Measurements from ENCODE around the gene FAM120B.

The FAM120B gene

DNA sequence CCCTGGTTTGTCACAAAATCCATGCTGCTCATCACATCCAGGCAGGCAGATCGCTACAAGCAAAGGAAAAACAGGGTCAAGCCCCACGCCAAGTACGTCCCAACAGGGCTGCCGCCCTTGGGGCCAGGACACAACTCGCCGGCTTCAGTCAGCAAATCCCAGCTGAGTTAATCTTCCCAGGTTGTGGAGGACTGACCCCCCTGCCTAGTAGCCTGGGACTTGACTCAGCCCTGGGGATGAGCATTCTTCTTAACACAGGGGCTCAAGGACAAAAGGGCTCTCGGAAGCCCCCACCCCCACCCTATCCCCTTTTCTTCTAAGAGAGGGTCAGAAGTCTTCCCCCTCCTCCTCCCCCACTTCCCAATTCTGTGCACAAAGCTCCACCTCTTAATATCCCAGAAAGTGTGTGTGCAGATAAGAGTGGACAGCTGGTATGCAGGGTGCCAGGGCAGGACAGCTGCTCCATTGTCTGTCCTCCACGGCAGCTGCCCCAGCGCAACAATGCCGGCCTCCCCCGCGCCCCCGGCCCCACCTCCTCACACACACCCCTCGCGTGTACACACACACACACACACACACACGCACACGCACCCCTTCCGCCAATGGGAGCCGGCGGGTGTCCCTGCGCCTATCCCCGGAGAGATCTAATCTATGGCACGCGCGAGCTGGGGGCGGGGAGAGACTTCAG lies 20.2 kb upstream of the FAM120B start:
- DNase-seq (ENCODE audit: low spot score): no peak
- H3K27ac ChIP-seq: peak overlapping the region; percentile 38
- CTCF ChIA-PET: no interaction called here
- POLR2A ChIA-PET (ENCODE audit: low non-redundant PET): no interaction called here
- TF ChIP-seq CTCF (conservative IDR thresholded peaks at IDR 0.05; ENCODE audit: low read depth): no peak

- ChIA-PET CTCF (no interaction called here), POLR2A (ENCODE audit: low non-redundant PET) (no interaction called here)
- peak overlapping the region; percentile 38 for H3K27ac ChIP-seq
- no peak for DNase-seq (ENCODE audit: low spot score)
- TF ChIP-seq CTCF (conservative IDR thresholded peaks at IDR 0.05; ENCODE audit: low read depth): no peak
Measured at GRCh38 chr6:170286934-170287265, 19.7 kb upstream of the FAM120B start.

DNA sequence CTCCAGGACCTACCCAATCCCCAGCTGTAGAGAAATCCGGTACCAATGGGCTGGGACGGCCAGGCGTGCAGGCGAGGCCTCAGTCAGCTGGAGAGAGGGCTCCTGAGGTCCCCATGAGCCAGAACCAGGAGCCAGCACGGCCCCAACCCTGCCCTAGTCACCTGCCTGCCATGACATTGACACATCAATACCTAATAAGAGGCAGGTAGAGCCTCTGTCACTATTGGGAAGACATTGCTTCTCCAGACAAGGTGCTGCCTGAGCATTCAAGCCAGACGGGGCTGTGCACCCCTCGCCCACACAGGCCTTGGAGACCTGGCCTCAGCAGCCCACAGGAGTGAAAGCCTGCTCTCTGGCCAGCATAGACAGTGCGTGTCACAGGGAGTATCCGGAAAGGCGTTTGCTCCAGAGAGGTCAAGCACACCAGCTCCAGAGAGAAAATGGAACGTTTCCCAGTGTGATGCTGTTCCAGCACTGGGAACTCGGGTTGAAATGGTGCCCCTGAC lies 19.1 kb upstream of the FAM120B start:
- no peak for DNase-seq (ENCODE audit: low spot score)
- POLR2A ChIA-PET (ENCODE audit: low non-redundant PET): no interaction called here
- no peak for TF ChIP-seq CTCF (conservative IDR thresholded peaks at IDR 0.05; ENCODE audit: low read depth)
- peak overlapping the region; percentile 38 for H3K27ac ChIP-seq
- CTCF ChIA-PET: no interaction called here

- POLR2A ChIA-PET (ENCODE audit: low non-redundant PET): no interaction called here
- no peak for TF ChIP-seq CTCF (conservative IDR thresholded peaks at IDR 0.05; ENCODE audit: low read depth)
- CTCF ChIA-PET: interaction anchor here (0.6 kb wide), 1 partner anchor 35 kb away, joined by 3 read pairs; no protein-coding TSS in a partner anchor
- peak overlapping the region; percentile 38; the same call in 1 of the 2 replicates for H3K27ac ChIP-seq
- no peak for DNase-seq (ENCODE audit: low spot score)
Measured at GRCh38 chr6:170288091-170288631, 18.4 kb upstream of the FAM120B start.

DNA sequence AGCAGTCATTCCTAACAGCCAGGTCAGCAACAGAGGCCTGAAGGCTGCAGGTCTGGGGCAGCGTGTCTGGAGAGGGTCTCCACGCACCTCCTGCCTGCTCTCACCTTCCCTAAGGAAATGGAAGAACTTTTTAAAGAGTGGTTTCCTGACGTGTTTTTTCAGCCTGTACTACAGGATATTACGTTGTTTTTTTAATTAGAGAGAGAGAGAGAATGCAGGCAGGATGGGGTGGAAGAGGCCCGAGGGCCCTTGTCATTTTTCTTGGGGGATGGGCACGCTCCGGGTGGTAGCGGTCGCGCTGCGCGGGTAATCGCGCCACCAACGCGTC lies 17.7 kb upstream of the FAM120B start:
- DNase-seq (ENCODE audit: low spot score): no peak
- POLR2A ChIA-PET (ENCODE audit: low non-redundant PET): no interaction called here
- TF ChIP-seq CTCF (conservative IDR thresholded peaks at IDR 0.05; ENCODE audit: low read depth): no peak
- CTCF ChIA-PET: interaction anchor here (0.7 to 6.3 kb wide), 2 partner anchors 458 to 499 kb away, joined by 3 to 39 read pairs; no protein-coding TSS in a partner anchor
- H3K27ac ChIP-seq: peak overlapping the region; percentile 72

DNA sequence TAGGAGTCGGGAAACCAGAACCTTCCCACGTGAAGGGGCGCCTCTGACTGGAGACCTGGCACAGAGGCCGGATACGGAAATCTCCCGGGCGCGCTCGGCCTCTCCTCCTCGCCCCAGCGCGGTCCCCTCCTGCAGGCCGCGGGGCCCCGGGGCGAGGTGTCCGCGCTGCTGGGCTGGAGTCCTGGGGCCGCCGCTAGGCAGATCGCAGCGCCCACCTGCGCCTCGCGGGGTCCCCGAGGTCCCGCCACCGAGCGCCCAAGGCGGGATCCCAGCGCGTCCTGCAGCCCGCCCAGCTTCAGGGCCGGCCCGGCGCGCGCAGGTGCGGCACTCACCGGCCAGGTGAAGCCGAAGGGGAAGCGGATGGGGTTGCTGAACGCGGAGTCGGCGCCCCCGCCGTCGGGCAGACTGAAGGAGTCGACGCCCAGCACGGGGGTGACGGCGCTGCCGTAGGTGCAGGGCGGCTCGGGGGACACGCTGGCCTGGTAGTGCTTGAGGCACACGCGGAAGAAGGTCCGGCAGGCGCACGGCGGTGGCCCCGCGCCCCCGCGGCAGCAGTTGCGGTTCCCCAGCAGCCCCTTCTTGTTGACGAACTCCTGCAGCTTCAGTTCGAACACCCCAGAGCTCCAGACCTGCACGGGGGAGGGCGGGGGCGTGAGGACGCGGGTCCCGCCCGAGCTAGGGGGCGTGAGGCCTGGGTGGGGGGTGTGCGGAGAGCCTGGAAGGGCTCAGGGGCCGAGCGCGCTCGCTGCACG lies 17.2 kb upstream of the FAM120B start:
- TF ChIP-seq CTCF (conservative IDR thresholded peaks at IDR 0.05; ENCODE audit: low read depth): no peak
- ChIA-PET POLR2A (ENCODE audit: low non-redundant PET) (interaction anchor here (0.7 kb wide), 1 partner anchor 481 kb away, joined by 3 read pairs; no protein-coding TSS in a partner anchor), CTCF (interaction anchor here (0.7 to 6.3 kb wide), 2 partner anchors 458 to 500 kb away, joined by 3 to 39 read pairs; no protein-coding TSS in a partner anchor)
- peak overlapping the region; percentile 72 for H3K27ac ChIP-seq
- DNase-seq (ENCODE audit: low spot score): no peak

Data from RWPE1 (cell line).